Neural cell (in vitro differentiated cells): ENCODE data around the gene PHF8. TPM values are rescaled to one million over a fixed set of nuclear protein-coding genes. Genes with fewer than 3 reads are reported as not detected.

ENCODE experiments used
- H2AFZ ChIP-seq: fragments of 200-600, 300-800 bp; sonication (generic), shearing (Covaris generic); 2 replicates; pipeline ENCODE4 v1.6.0; 2014; ENCODE audit warnings: low read depth, mild to moderate bottlenecking, antibody characterized with exemption, low read length, moderate library complexity
- H3F3A ChIP-seq: fragments of 200-600 bp; shearing (Covaris generic); 2 replicates; pipeline ENCODE4 v1.6.1; 2016; ENCODE audit warnings: mild to moderate bottlenecking, moderate library complexity, mixed read lengths, antibody characterized with exemption, low read length; ENCODE audit not compliant: insufficient read depth, poor library complexity, severe bottlenecking
- H3K27ac ChIP-seq: fragments of 200-600, 300-800 bp; sonication (generic), shearing (Covaris generic); 2 replicates; pipeline ENCODE4 v1.5.1; 2014; ENCODE audit warnings: mild to moderate bottlenecking, low read length, moderate library complexity
- H3K27me3 ChIP-seq: fragments of 300-800, 200-600 bp; sonication (generic), shearing (Covaris generic); 2 replicates; pipeline ENCODE4 v1.6.0; 2014; ENCODE audit warnings: mild to moderate bottlenecking, low read depth, low read length, moderate library complexity; ENCODE audit not compliant: insufficient read depth
- H3K36me3 ChIP-seq: fragments of 300-800, 200-600 bp; sonication (generic), shearing (Covaris generic); 2 replicates; pipeline ENCODE4 v1.5.1; 2014; ENCODE audit warnings: mild to moderate bottlenecking, antibody characterized with exemption, low read length, moderate library complexity; ENCODE audit not compliant: insufficient read depth
- H3K4me2 ChIP-seq: fragments of 300-800, 200-600 bp; sonication (generic), shearing (Covaris generic); 2 replicates; pipeline ENCODE4 v1.6.0; 2014; ENCODE audit warnings: mild to moderate bottlenecking, low read length
- H3K4me3 ChIP-seq: fragments of 300-800, 200-600 bp; sonication (generic), shearing (Covaris generic); 2 replicates; pipeline ENCODE4 v1.5.1; 2014; ENCODE audit warnings: mild to moderate bottlenecking, low read length, moderate library complexity
- H3K79me2 ChIP-seq: fragments of 200-600 bp; shearing (Covaris generic); replicated peaks from 2 replicates; pipeline ENCODE4 v1.6.0; 2014; ENCODE audit warnings: mild to moderate bottlenecking, low read length, moderate library complexity; ENCODE audit not compliant: insufficient read depth
- H3K9ac ChIP-seq: fragments of 300-800, 200-600 bp; sonication (generic), shearing (Covaris generic); 2 replicates; pipeline ENCODE4 v1.6.1; 2016; ENCODE audit warnings: mild to moderate bottlenecking, low read length, mixed read lengths
- H3K9me2 ChIP-seq: fragments of 200-600 bp; shearing (Covaris generic); 2 replicates; pipeline ENCODE4 v1.6.1; 2016; ENCODE audit warnings: mild to moderate bottlenecking, low read length, mixed read lengths; ENCODE audit not compliant: insufficient read depth
- H3K9me3 ChIP-seq: fragments of 200-600, 300-800 bp; sonication (generic), shearing (Covaris generic); 2 replicates; pipeline ENCODE4 v1.6.1; 2016; ENCODE audit warnings: mild to moderate bottlenecking, mixed run types, low read length, moderate library complexity, mixed read lengths
- H4K20me1 ChIP-seq: fragments of 200-600 bp; shearing (Covaris generic); 2 replicates; pipeline ENCODE4 v1.6.1; 2016; ENCODE audit warnings: mild to moderate bottlenecking, mixed run types; ENCODE audit not compliant: insufficient read depth
- EP300 ChIP-seq: fragments of 450-650 bp; conservative IDR thresholded peaks from 2 replicates; pipeline ENCODE4 v1.6.1; 2014; ENCODE audit warnings: antibody characterized with exemption, mild to moderate bottlenecking, moderate library complexity; ENCODE audit not compliant: poor library complexity, severe bottlenecking
- EZH2 ChIP-seq: fragments of 200-600, 300-800 bp; shearing (Covaris generic), sonication (generic); IDR thresholded peaks from 2 replicates; pipeline ENCODE4 v1.6.1; 2014; ENCODE audit warnings: antibody characterized with exemption, low read length, borderline replicate concordance, mild to moderate bottlenecking; ENCODE audit not compliant: insufficient read depth, poor library complexity, severe bottlenecking
- MXI1 ChIP-seq: fragments of 450-650 bp; conservative IDR thresholded peaks from 2 replicates; pipeline ENCODE4 v1.6.1; 2014; ENCODE audit warnings: antibody characterized with exemption, mild to moderate bottlenecking; ENCODE audit not compliant: poor library complexity, severe bottlenecking
- POLR2AphosphoS5 ChIP-seq: IDR thresholded peaks from 2 replicates; pipeline ENCODE4 v1.6.1; 2012
- RAD21 ChIP-seq: fragments of 450-650 bp; conservative IDR thresholded peaks from 2 replicates; pipeline ENCODE4 v1.6.1; 2014; ENCODE audit warnings: antibody characterized with exemption, mild to moderate bottlenecking, moderate library complexity
- SMC3 ChIP-seq: fragments of 450-650 bp; conservative IDR thresholded peaks from 2 replicates; pipeline ENCODE4 v1.6.1; 2014; ENCODE audit warnings: antibody characterized with exemption, mild to moderate bottlenecking, moderate library complexity; ENCODE audit not compliant: poor library complexity
- TAF1 ChIP-seq: IDR thresholded peaks from 2 replicates; pipeline ENCODE4 v1.6.1; 2012; ENCODE audit warnings: low read depth
- polyA plus RNA-seq: library from polyadenylated mRNA; depleted of rRNA; stranded (reverse); fragments of >200 nt; gene quantifications from 2 replicates; pipeline ENCODE4 v1.2.3, GENCODE V29; 2014
- TF ChIP-seq, protein P1 (sequence below): IDR thresholded peaks from 2 replicates; pipeline ENCODE4 v1.6.1; 2012; ENCODE audit warnings: borderline replicate concordance
- TF ChIP-seq, protein P2 (sequence below): fragments of 450-650 bp; IDR thresholded peaks from 2 replicates; pipeline ENCODE4 v1.5.1; 2014; ENCODE audit warnings: antibody characterized with exemption, mild to moderate bottlenecking, moderate library complexity; ENCODE audit not compliant: poor library complexity, severe bottlenecking

The PHF8 gene
- polyA plus RNA-seq, 1 donor from 2014 or later: 9.8 TPM

DNA sequence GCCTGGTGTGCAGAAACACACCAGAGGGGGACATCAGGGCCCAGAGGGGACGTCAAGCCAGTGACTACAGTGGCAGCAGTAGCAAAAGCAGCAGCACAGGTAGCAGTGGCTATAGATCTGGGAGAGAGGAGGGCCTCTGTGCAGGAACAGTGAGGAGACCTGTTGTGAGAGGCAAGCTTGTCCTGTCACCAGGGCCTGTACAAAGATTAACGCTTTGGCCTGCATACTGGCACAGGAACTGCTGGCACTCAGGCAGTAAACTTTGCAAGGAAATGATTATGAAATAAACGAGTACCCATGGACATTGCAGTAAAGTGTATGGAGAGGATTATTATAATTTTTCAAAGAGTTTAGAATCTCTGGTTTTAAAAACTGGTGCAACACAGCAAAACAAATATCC, 5.5 kb upstream of the PHF8 start:
- H3K27ac ChIP-seq: no peak overlapping the region

DNA sequence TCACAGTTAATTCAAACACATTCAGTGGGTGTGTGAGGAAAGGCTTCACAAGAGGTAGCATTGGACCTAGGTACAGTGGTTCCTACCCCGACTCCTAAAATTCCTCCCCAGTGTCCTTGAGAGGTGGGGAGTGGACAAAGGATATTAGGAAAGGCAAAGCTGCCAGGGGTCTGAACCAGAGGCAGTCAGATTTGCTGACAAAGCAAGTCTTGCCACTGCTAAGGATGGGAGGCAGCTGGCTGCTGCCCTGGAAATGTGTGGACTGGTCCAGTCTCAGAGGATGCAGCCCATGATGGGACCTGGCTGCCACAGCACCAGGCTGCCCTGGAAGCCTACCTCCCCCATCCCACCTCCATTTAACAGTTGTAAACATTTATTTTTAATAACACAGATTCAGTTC, 4.1 kb upstream of the PHF8 start:
- Histone ChIP-seq H2AFZ (no peak overlapping the region), H3K9ac (no peak overlapping the region), H3K4me2 (no peak overlapping the region), H3K36me3 (no peaks in the 10 kb centered on the region), H3K27me3 (no peaks in the 10 kb centered on the region), H4K20me1 (no peaks in the 10 kb centered on the region), H3K79me2 (no peaks in the 10 kb centered on the region), H3K4me3 (no peak overlapping the region), H3K27ac (peak overlapping the region; percentile 8), H3K9me3 (no peaks in the 10 kb centered on the region), H3F3A (peaks cover 5% of the 10 kb centered on the region), H3K9me2 (no peaks in the 10 kb centered on the region)
- TF ChIP-seq SMC3: no peak
- TF ChIP-seq EZH2: no peak
- TF ChIP-seq, protein P1, sequence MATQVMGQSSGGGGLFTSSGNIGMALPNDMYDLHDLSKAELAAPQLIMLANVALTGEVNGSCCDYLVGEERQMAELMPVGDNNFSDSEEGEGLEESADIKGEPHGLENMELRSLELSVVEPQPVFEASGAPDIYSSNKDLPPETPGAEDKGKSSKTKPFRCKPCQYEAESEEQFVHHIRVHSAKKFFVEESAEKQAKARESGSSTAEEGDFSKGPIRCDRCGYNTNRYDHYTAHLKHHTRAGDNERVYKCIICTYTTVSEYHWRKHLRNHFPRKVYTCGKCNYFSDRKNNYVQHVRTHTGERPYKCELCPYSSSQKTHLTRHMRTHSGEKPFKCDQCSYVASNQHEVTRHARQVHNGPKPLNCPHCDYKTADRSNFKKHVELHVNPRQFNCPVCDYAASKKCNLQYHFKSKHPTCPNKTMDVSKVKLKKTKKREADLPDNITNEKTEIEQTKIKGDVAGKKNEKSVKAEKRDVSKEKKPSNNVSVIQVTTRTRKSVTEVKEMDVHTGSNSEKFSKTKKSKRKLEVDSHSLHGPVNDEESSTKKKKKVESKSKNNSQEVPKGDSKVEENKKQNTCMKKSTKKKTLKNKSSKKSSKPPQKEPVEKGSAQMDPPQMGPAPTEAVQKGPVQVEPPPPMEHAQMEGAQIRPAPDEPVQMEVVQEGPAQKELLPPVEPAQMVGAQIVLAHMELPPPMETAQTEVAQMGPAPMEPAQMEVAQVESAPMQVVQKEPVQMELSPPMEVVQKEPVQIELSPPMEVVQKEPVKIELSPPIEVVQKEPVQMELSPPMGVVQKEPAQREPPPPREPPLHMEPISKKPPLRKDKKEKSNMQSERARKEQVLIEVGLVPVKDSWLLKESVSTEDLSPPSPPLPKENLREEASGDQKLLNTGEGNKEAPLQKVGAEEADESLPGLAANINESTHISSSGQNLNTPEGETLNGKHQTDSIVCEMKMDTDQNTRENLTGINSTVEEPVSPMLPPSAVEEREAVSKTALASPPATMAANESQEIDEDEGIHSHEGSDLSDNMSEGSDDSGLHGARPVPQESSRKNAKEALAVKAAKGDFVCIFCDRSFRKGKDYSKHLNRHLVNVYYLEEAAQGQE: no peak
- TF ChIP-seq EP300: no peak
- no peak for TF ChIP-seq TAF1
- TF ChIP-seq, protein P2, sequence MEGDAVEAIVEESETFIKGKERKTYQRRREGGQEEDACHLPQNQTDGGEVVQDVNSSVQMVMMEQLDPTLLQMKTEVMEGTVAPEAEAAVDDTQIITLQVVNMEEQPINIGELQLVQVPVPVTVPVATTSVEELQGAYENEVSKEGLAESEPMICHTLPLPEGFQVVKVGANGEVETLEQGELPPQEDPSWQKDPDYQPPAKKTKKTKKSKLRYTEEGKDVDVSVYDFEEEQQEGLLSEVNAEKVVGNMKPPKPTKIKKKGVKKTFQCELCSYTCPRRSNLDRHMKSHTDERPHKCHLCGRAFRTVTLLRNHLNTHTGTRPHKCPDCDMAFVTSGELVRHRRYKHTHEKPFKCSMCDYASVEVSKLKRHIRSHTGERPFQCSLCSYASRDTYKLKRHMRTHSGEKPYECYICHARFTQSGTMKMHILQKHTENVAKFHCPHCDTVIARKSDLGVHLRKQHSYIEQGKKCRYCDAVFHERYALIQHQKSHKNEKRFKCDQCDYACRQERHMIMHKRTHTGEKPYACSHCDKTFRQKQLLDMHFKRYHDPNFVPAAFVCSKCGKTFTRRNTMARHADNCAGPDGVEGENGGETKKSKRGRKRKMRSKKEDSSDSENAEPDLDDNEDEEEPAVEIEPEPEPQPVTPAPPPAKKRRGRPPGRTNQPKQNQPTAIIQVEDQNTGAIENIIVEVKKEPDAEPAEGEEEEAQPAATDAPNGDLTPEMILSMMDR: no peak
- no peak for TF ChIP-seq POLR2AphosphoS5
- TF ChIP-seq RAD21: no peak
- TF ChIP-seq MXI1: no peak

More for the DNA sequence above, 5.5 kb upstream of the PHF8 start:
- no peak overlapping the region for H3K9ac ChIP-seq
- no peaks in the 10 kb centered on the region for H3K79me2 ChIP-seq
- no peaks in the 10 kb centered on the region for H3K27me3 ChIP-seq
- no peaks in the 10 kb centered on the region for H4K20me1 ChIP-seq
- no peaks in the 10 kb centered on the region for H3K9me3 ChIP-seq
- peaks cover 5% of the 10 kb centered on the region for H3F3A ChIP-seq
- TF ChIP-seq EP300: no peak
- no peak overlapping the region for H3K4me2 ChIP-seq
- no peaks in the 10 kb centered on the region for H3K9me2 ChIP-seq
- H2AFZ ChIP-seq: no peak overlapping the region
- H3K4me3 ChIP-seq: no peak overlapping the region
- H3K36me3 ChIP-seq: no peaks in the 10 kb centered on the region
